H1 (cell line): ENCODE data around the gene CCDC183. TPM values are rescaled to one million over a fixed set of nuclear protein-coding genes. Genes with fewer than 3 reads are reported as not detected.
"Not testable (repeated sequence)": the region's sequence is repeated elsewhere in the genome, so short reads cannot be mapped to it uniquely, and the experiment has no call there.

ENCODE experiments used
- CTCF ChIA-PET: fragments of 300-600 bp; sonication (Branson Sonifier 250); formaldehyde crosslinking; loops from one replicate; lab custom pipeline; 2021; ENCODE audit not compliant: partially characterized antibody; lab: Charles Lee
- POLR2A ChIA-PET: fragments of 300-600 bp; sonication (Branson Sonifier 250); formaldehyde crosslinking; loops from one replicate; lab custom pipeline; 2021; ENCODE audit warnings: inconsistent platforms; ENCODE audit not compliant: partially characterized antibody; lab: Charles Lee
- DNase-seq, 2 experiments: peaks; one replicate each; pipeline versions ENCODE4 v3.0.0 to v3.0.0-alpha.2; 2010 to 2022; ENCODE audit warnings: low spot score in 2 of 2, low read depth in 1 of 2, mixed read lengths in 1 of 2
- FAIRE-seq: peaks from 2 replicates; lab custom pipeline; 2011; peaks lifted over from hg19 to GRCh38; lab: Jason Lieb, UNC
- H2AFZ ChIP-seq: 2 replicates; pipeline ENCODE4 v1.8.1; 2012; ENCODE audit warnings: low read length, inconsistent platforms
- H2AK5ac ChIP-seq: 2 replicates; pipeline ENCODE4 v1.6.1; 2013; ENCODE audit warnings: low read depth, low read length
- H2BK120ac ChIP-seq: replicated peaks from 2 replicates; pipeline ENCODE3; 2013; ENCODE audit warnings: low read depth, low read length, inconsistent platforms
- H2BK12ac ChIP-seq: 2 replicates; pipeline ENCODE4 v1.6.1; 2013; ENCODE audit warnings: low read depth, low read length
- H2BK15ac ChIP-seq: 2 replicates; pipeline ENCODE4 v1.6.1; 2013; ENCODE audit warnings: low read length
- H2BK20ac ChIP-seq: 2 replicates; pipeline ENCODE4 v1.6.1; 2013; ENCODE audit warnings: low read length
- H2BK5ac ChIP-seq: 2 replicates; pipeline ENCODE4 v1.6.1; 2013; ENCODE audit warnings: low read depth, low read length
- H3K14ac ChIP-seq: 2 replicates; pipeline ENCODE4 v1.6.1; 2013; ENCODE audit warnings: inconsistent platforms; ENCODE audit not compliant: insufficient read length
- H3K18ac ChIP-seq: 2 replicates; pipeline ENCODE4 v1.6.1; 2013; ENCODE audit warnings: low read length; ENCODE audit errors: extremely low read depth
- H3K23ac ChIP-seq: 2 replicates; pipeline ENCODE4 v1.6.1; 2013; ENCODE audit warnings: inconsistent platforms; ENCODE audit not compliant: insufficient read length
- H3K23me2 ChIP-seq: 2 replicates; pipeline ENCODE4 v1.6.1; 2013; ENCODE audit warnings: low read depth, low read length
- H3K27ac ChIP-seq: 2 replicates; pipeline ENCODE4 v1.6.1; 2011; ENCODE audit warnings: low read depth, low read length, inconsistent platforms
- H3K27me3 ChIP-seq, 4 experiments: replicated peaks in 1 of 4; 1 replicate in 1 of 4; 2 replicates in 3 of 4; pipeline versions ENCODE4 v1.6.1 to v1.8.1; 2011 to 2013; ENCODE audit warnings: low read length in 3 of 4, mild to moderate bottlenecking in 3 of 4, inconsistent platforms in 2 of 4, mixed read lengths in 2 of 4, moderate library complexity in 1 of 4; ENCODE audit not compliant: control insufficient read depth in 3 of 4, insufficient read depth in 3 of 4; ENCODE audit errors: extremely low read depth in 1 of 4
- H3K36me3 ChIP-seq, 4 experiments: 2 replicates each; pipeline versions ENCODE4 v1.6.1 to v1.8.1; 2011 to 2013; ENCODE audit warnings: mild to moderate bottlenecking in 4 of 4, low read length in 3 of 4, moderate library complexity in 2 of 4, control low read depth in 1 of 4, inconsistent platforms in 1 of 4; ENCODE audit not compliant: insufficient read depth in 4 of 4, control insufficient read depth in 2 of 4
- H3K4ac ChIP-seq: replicated peaks from 2 replicates; pipeline ENCODE3; 2013; ENCODE audit warnings: low read length, low read depth, mixed read lengths, inconsistent platforms; ENCODE audit not compliant: insufficient read length
- H3K4me1 ChIP-seq, 4 experiments: replicated peaks in 1 of 4; 1 replicate in 1 of 4; 2 replicates in 3 of 4; pipeline versions ENCODE4 v1.6.1 to v1.8.1; 2011 to 2013; ENCODE audit warnings: low read length in 3 of 4, inconsistent platforms in 2 of 4, mixed read lengths in 1 of 4; ENCODE audit not compliant: insufficient read depth in 4 of 4, control insufficient read depth in 3 of 4
- H3K4me2 ChIP-seq, 2 experiments: 2 replicates each; pipeline versions ENCODE4 v1.6.1 to v1.8.1; 2011 to 2013; ENCODE audit warnings: low read depth in 2 of 2, low read length in 2 of 2, control low read depth in 1 of 2, inconsistent platforms in 1 of 2, mild to moderate bottlenecking in 1 of 2; ENCODE audit not compliant: insufficient read depth in 1 of 2
- H3K4me3 ChIP-seq, 4 experiments: fragments of 200-600, 300-600 bp in 1 of 4; sonication (generic), shearing (Covaris generic), sonication (Bioruptor Twin) in 1 of 4; 2 replicates each; pipeline versions ENCODE4 v1.5.1 to v1.8.1; 2011 to 2016; ENCODE audit warnings: low read length in 4 of 4, low read depth in 3 of 4, control low read depth in 2 of 4, inconsistent platforms in 2 of 4, mild to moderate bottlenecking in 2 of 4, mixed read lengths in 1 of 4, moderate library complexity in 1 of 4; ENCODE audit not compliant: insufficient read depth in 2 of 4; ENCODE audit errors: extremely low read depth in 1 of 4
- H3K56ac ChIP-seq: replicated peaks from 2 replicates; pipeline ENCODE3; 2013; ENCODE audit warnings: low read depth, mild to moderate bottlenecking, mixed read lengths, low read length, inconsistent platforms; ENCODE audit not compliant: insufficient read length
- H3K79me1 ChIP-seq: 2 replicates; pipeline ENCODE4 v1.6.1; 2013; ENCODE audit warnings: low read depth, low read length, control low read depth
- H3K79me2 ChIP-seq, 2 experiments: 2 replicates each; pipeline versions ENCODE4 v1.6.1 to v1.8.1; 2012 to 2013; ENCODE audit warnings: low read length in 2 of 2, mild to moderate bottlenecking in 2 of 2, inconsistent platforms in 1 of 2; ENCODE audit not compliant: insufficient read depth in 2 of 2, control insufficient read depth in 1 of 2
- H3K9ac ChIP-seq, 4 experiments: replicated peaks in 1 of 4; 1 replicate in 1 of 4; 2 replicates in 3 of 4; pipeline versions ENCODE4 v1.6.1 to v1.8.1; 2011 to 2013; ENCODE audit warnings: low read depth in 3 of 4, low read length in 3 of 4, control low read depth in 2 of 4, mild to moderate bottlenecking in 2 of 4, moderate library complexity in 2 of 4, inconsistent platforms in 1 of 4; ENCODE audit errors: extremely low read depth in 1 of 4
- H3K9me3 ChIP-seq, 2 experiments: 2 replicates each; pipeline versions ENCODE4 v1.6.1 to v1.8.1; 2012 to 2013; ENCODE audit warnings: mild to moderate bottlenecking in 2 of 2, moderate library complexity in 2 of 2, control low read depth in 1 of 2, inconsistent platforms in 1 of 2, low read depth in 1 of 2, low read length in 1 of 2, mixed read lengths in 1 of 2; ENCODE audit not compliant: insufficient read depth in 2 of 2
- H4K20me1 ChIP-seq, 2 experiments: replicated peaks in 1 of 2; 2 replicates each; pipeline versions ENCODE3 to v1.8.1; 2011 to 2013; ENCODE audit warnings: inconsistent platforms in 2 of 2, low read length in 2 of 2, mild to moderate bottlenecking in 1 of 2; ENCODE audit not compliant: insufficient read depth in 2 of 2, control insufficient read depth in 1 of 2
- H4K5ac ChIP-seq: 2 replicates; pipeline ENCODE4 v1.6.1; 2013; ENCODE audit warnings: low read length, low read depth, mixed read lengths, inconsistent platforms; ENCODE audit not compliant: insufficient read length
- H4K8ac ChIP-seq: 2 replicates; pipeline ENCODE4 v1.8.0; 2013; ENCODE audit warnings: mild to moderate bottlenecking, moderate library complexity, low read length, inconsistent platforms; ENCODE audit not compliant: insufficient read depth; ENCODE audit errors: extremely low read depth
- H4K91ac ChIP-seq: replicated peaks from 2 replicates; pipeline ENCODE3; 2013; ENCODE audit warnings: low read length, mixed read lengths, inconsistent platforms; ENCODE audit not compliant: insufficient read length
- BACH1 ChIP-seq: IDR thresholded peaks from 2 replicates; pipeline ENCODE4 v1.6.1; 2012; ENCODE audit warnings: low read length, improper control_type of control experiment
- RAD21 ChIP-seq, 2 experiments: IDR thresholded peaks in 1 of 2; conservative IDR thresholded peaks in 1 of 2; 2 replicates each; pipeline ENCODE4 v1.6.1; 2011; ENCODE audit warnings: low read depth in 2 of 2, low read length in 2 of 2, improper control_type of control experiment in 1 of 2, inconsistent platforms in 1 of 2, mild to moderate bottlenecking in 1 of 2, moderate library complexity in 1 of 2
- WGBS, 2 experiments: shearing (Covaris generic) in 1 of 2; methylation state at CpG; one replicate each; pipeline versions ENCODE4 v1.1.6 to v1.1.7; 2013 to 2015; ENCODE audit warnings: low lambda C conversion rate in 2 of 2, mixed read lengths in 2 of 2, inconsistent platforms in 1 of 2, low coverage in 1 of 2, missing lambda C conversion rate in 1 of 2; ENCODE audit not compliant: insufficient replicate concordance in 2 of 2, insufficient coverage in 1 of 2, insufficient read length in 1 of 2; ENCODE audit errors: extremely low coverage in 1 of 2, missing lambda C conversion rate in 1 of 2; 5-methylcytosine and 5-hydroxymethylcytosine counted together
- polyA plus RNA-seq, 7 experiments: library from polyadenylated mRNA; depleted of rRNA in 3 of 7; stranded (reverse) in 5 of 7; unstranded in 2 of 7; fragments of >200 nt in 5 of 7; fragments of 200-250 nt in 2 of 7; gene quantifications; 1 replicate in 5 of 7; 2 replicates in 1 of 7; 4 replicates in 1 of 7; pipeline versions ENCODE4 v1.2.1 to v1.2.3, GENCODE V29; 2011 to 2013; ENCODE audit warnings: missing spikeins in 2 of 7, mixed read lengths in 2 of 7
- total RNA-seq: library from RNA; stranded (reverse); fragmentation: NEBNext Ultra II Directional; extraction: Animal tissue kit (Norgen Biotek cat#: 25700); gene quantifications from 2 replicates; pipeline ENCODE4 v1.2.1, GENCODE V29; 2021
- TF ChIP-seq, protein P1 (sequence below), 3 experiments: IDR thresholded peaks; 1 replicate in 2 of 3; 2 replicates in 1 of 3; pipeline versions ENCODE4 v1.5.1 to v1.6.1; 2011; ENCODE audit warnings: low read length in 3 of 3, mild to moderate bottlenecking in 3 of 3, inconsistent platforms in 2 of 3, low read depth in 1 of 3, moderate library complexity in 1 of 3; ENCODE audit not compliant: insufficient read depth in 1 of 3; ENCODE audit errors: control extremely low read depth in 1 of 3

The CCDC183 gene
- total and polyA plus RNA-seq, 2 of the 8 experiments (the other 6 are each of a cell fraction or from before 2014, with no cell fraction given) = 0.51 to 1.6 TPM

DNA sequence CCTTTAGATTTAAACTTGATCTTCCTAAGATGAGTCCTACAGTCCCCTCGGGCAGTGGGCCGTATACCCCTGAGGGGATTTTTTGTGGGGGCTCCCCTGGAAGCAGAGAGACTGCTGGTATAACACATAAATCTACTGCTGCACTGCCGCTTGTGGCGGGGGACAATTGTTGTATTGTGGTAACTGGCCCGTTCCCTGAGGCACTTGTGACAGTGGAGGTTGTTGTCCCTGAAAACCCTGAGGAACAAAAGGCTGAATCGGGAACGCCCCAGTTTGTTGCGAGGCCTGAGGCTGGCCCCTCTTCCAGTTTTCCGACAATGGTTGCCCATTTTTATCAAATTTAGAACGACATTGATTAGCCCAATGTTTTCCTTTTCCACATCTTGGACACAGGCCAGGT lies 9.7 kb upstream of the CCDC183 start (continued):
- TF ChIP-seq, protein P1, sequence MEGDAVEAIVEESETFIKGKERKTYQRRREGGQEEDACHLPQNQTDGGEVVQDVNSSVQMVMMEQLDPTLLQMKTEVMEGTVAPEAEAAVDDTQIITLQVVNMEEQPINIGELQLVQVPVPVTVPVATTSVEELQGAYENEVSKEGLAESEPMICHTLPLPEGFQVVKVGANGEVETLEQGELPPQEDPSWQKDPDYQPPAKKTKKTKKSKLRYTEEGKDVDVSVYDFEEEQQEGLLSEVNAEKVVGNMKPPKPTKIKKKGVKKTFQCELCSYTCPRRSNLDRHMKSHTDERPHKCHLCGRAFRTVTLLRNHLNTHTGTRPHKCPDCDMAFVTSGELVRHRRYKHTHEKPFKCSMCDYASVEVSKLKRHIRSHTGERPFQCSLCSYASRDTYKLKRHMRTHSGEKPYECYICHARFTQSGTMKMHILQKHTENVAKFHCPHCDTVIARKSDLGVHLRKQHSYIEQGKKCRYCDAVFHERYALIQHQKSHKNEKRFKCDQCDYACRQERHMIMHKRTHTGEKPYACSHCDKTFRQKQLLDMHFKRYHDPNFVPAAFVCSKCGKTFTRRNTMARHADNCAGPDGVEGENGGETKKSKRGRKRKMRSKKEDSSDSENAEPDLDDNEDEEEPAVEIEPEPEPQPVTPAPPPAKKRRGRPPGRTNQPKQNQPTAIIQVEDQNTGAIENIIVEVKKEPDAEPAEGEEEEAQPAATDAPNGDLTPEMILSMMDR (IDR thresholded peaks at IDR 0.05; ENCODE audit: control extremely low read depth in 1 of 3, insufficient read depth in 1 of 3, low read depth in 1 of 3, low read length in 3 of 3) = no peak
- TF ChIP-seq BACH1 = no peak
- TF ChIP-seq RAD21 (IDR thresholded peaks at IDR 0.05 in 1 of 2, conservative IDR thresholded peaks at IDR 0.05 in 1 of 2; ENCODE audit: low read depth in 2 of 2, low read length in 2 of 2) = no peak

DNA sequence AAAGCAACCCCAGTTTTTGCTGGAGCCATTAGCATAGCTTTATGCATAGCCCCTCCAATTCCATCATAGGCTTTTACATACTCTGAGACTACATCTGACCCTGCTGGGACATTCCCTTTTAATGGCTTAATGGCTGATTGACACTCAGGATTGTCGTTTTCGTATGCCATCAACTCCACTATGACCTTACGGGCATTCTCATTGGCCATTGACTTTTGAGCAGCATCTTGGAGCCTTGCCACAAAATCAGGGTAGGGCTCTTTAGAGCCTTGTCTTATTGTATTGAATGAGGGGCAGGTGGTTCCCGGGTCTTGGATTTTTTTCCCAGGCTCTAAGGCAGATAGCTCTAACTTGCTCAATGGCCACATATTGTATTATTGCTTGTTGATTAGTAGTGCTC lies 9.2 kb upstream of the CCDC183 start:
- H3K4me3 ChIP-seq, H3K56ac ChIP-seq, H3K18ac ChIP-seq, DNase-seq, H3K23ac ChIP-seq, H2AK5ac ChIP-seq, H2BK15ac ChIP-seq, H3K36me3 ChIP-seq, H2BK5ac ChIP-seq, H3K14ac ChIP-seq, POLR2A ChIA-PET, H3K4ac ChIP-seq, H4K5ac ChIP-seq, H2BK120ac ChIP-seq, H3K23me2 ChIP-seq, FAIRE-seq, H4K8ac ChIP-seq, H3K4me2 ChIP-seq, H3K27ac ChIP-seq, H3K79me2 ChIP-seq, H3K4me1 ChIP-seq, H3K27me3 ChIP-seq, H2BK12ac ChIP-seq, H3K9ac ChIP-seq, H4K91ac ChIP-seq, H3K79me1 ChIP-seq, H4K20me1 ChIP-seq, H3K9me3 ChIP-seq, H2AFZ ChIP-seq, H2BK20ac ChIP-seq: not testable (repeated sequence)
- CTCF ChIA-PET = interaction anchor here (0.6 to 4.3 kb wide), 14 partner anchors 11 to 248 kb away, joined by 3 to 37 read pairs (median 4); partner anchors contain the start of genes AJM1 and LCN8
- WGBS, 2 experiments = 65% methylated on average over 4 of the region's 4 CpGs; no CpG with 5 or more reads in 1 of the 2 experiments
